Keratinocyte (primary cell): ENCODE measurements around the gene ZNF383. TPM values are rescaled to one million over a fixed set of nuclear protein-coding genes. Genes with fewer than 3 reads are reported as not detected.
"Not testable (repeated sequence)": the region's sequence is repeated elsewhere in the genome, so short reads cannot be mapped to it uniquely, and the experiment has no call there.

Experiments used
- DNase-seq: peaks from one replicate; pipeline ENCODE4 v3.0.0-alpha.2; 2011; ENCODE audit warnings: low read depth, missing footprints, low spot score
- FAIRE-seq: peaks from 2 replicates; lab custom pipeline; 2011; peaks lifted over from hg19 to GRCh38; lab: Jason Lieb, UNC
- H2AFZ ChIP-seq: 2 replicates; pipeline ENCODE4 v1.6.0; 2012; ENCODE audit warnings: low read length, control low read depth, inconsistent platforms; ENCODE audit not compliant: control insufficient read depth
- H3K27ac ChIP-seq: 2 replicates; pipeline ENCODE4 v1.5.1; 2011; ENCODE audit warnings: low read length; ENCODE audit not compliant: control insufficient read depth, insufficient read depth
- H3K27me3 ChIP-seq: 3 replicates; pipeline ENCODE4 v1.6.0; 2011; ENCODE audit warnings: low read length; ENCODE audit not compliant: control insufficient read depth, insufficient read depth; ENCODE audit errors: extremely low read depth
- H3K36me3 ChIP-seq, 2 experiments: 2 replicates in 1 of 2; 3 replicates in 1 of 2; pipeline ENCODE4 v1.5.1; 2011; ENCODE audit warnings: low read length in 2 of 2, mild to moderate bottlenecking in 1 of 2; ENCODE audit not compliant: control insufficient read depth in 2 of 2, insufficient read depth in 2 of 2; ENCODE audit errors: extremely low read depth in 1 of 2
- H3K4me1 ChIP-seq: 3 replicates; pipeline ENCODE4 v1.5.1; 2011; ENCODE audit warnings: low read length; ENCODE audit not compliant: control insufficient read depth, insufficient read depth; ENCODE audit errors: extremely low read depth
- H3K4me2 ChIP-seq: 3 replicates; pipeline ENCODE4 v1.6.0; 2011; ENCODE audit warnings: low read depth, low read length; ENCODE audit not compliant: control insufficient read depth, insufficient read depth; ENCODE audit errors: extremely low read depth
- H3K4me3 ChIP-seq, 3 experiments: fragments of 200-600 bp in 1 of 3; sonication (generic) in 1 of 3; 2 replicates in 2 of 3; 3 replicates in 1 of 3; pipeline ENCODE4 v1.5.1; 2011 to 2016; ENCODE audit warnings: low read length in 3 of 3, mild to moderate bottlenecking in 3 of 3, control low read depth in 2 of 3, inconsistent platforms in 1 of 3, low read depth in 1 of 3, mixed read lengths in 1 of 3, mixed run types in 1 of 3, moderate library complexity in 1 of 3; ENCODE audit not compliant: control insufficient read depth in 2 of 3, insufficient read depth in 2 of 3; ENCODE audit errors: extremely low read depth in 1 of 3
- H3K79me2 ChIP-seq: 2 replicates; pipeline ENCODE4 v1.6.0; 2012; ENCODE audit warnings: low read length; ENCODE audit not compliant: control insufficient read depth, insufficient read depth
- H3K9ac ChIP-seq: 3 replicates; pipeline ENCODE4 v1.6.0; 2011; ENCODE audit warnings: low read length; ENCODE audit not compliant: control insufficient read depth, insufficient read depth; ENCODE audit errors: extremely low read depth
- H3K9me1 ChIP-seq: 3 replicates; pipeline ENCODE4 v1.6.0; 2011; ENCODE audit warnings: low read length; ENCODE audit not compliant: control insufficient read depth, insufficient read depth; ENCODE audit errors: extremely low read depth
- H3K9me3 ChIP-seq: 2 replicates; pipeline ENCODE4 v1.5.1; 2012; ENCODE audit warnings: low read depth, low read length; ENCODE audit not compliant: control insufficient read depth
- H4K20me1 ChIP-seq: 3 replicates; pipeline ENCODE4 v1.6.0; 2011; ENCODE audit warnings: low read length; ENCODE audit not compliant: control insufficient read depth, insufficient read depth; ENCODE audit errors: extremely low read depth
- dilution Hi-C: fragments of 300-500 bp; cut with MboI; formaldehyde crosslinking; loops from one replicate; pipeline ENCODE4 v1.7.0; 2020; ENCODE audit warnings: low sequenced_read_pairs; ENCODE audit not compliant: extremely low pct_ligation_motif_present
- polyA plus RNA-seq, 5 experiments: library from polyadenylated mRNA; depleted of rRNA in 3 of 5; stranded (reverse) in 3 of 5; stranded (forward) in 1 of 5; unstranded in 1 of 5; fragments of >200 nt; gene quantifications; 1 replicate in 1 of 5; 2 replicates in 3 of 5; 3 replicates in 1 of 5; pipeline versions ENCODE4 v1.2.1 to v1.2.3, GENCODE V29; 2011 to 2012; ENCODE audit warnings: missing spikeins in 2 of 5, low read depth in 1 of 5, low replicate concordance in 1 of 5

Gene ZNF383
- polyA plus RNA-seq, 1 donor (not counting 4 experiments of a cell fraction or from before 2014, with no cell fraction given): 5.9 TPM

GRCh38 chr19:37267005-37267404 lies 49.0 kb downstream of the ZNF383 start:
- H3K4me2 ChIP-seq, H3K27ac ChIP-seq, H3K27me3 ChIP-seq, H2AFZ ChIP-seq, H3K79me2 ChIP-seq, FAIRE-seq, DNase-seq, H4K20me1 ChIP-seq, dilution Hi-C loops, H3K4me1 ChIP-seq, H3K36me3 ChIP-seq, H3K9me1 ChIP-seq, H3K9ac ChIP-seq, H3K4me3 ChIP-seq, H3K9me3 ChIP-seq: not testable (repeated sequence)

- H3K9me3 ChIP-seq, H3K27me3 ChIP-seq, dilution Hi-C loops, H4K20me1 ChIP-seq, H3K79me2 ChIP-seq, H3K4me2 ChIP-seq, DNase-seq, FAIRE-seq, H3K36me3 ChIP-seq, H3K27ac ChIP-seq, H2AFZ ChIP-seq, H3K4me3 ChIP-seq, H3K9ac ChIP-seq, H3K9me1 ChIP-seq, H3K4me1 ChIP-seq: not testable (repeated sequence)
Observed at GRCh38 chr19:37267755-37268154, 49.7 kb downstream of the ZNF383 start.

GRCh38 chr19:37280656-37281055 lies 62.6 kb downstream of the ZNF383 start:
- dilution Hi-C loops, H3K4me2 ChIP-seq, H3K4me1 ChIP-seq, H3K27me3 ChIP-seq, H3K36me3 ChIP-seq, H3K9me3 ChIP-seq, H3K79me2 ChIP-seq, H2AFZ ChIP-seq, H4K20me1 ChIP-seq, H3K9ac ChIP-seq, FAIRE-seq, H3K9me1 ChIP-seq, H3K27ac ChIP-seq, H3K4me3 ChIP-seq, DNase-seq: not testable (repeated sequence)

- H4K20me1 ChIP-seq, H2AFZ ChIP-seq, H3K79me2 ChIP-seq, H3K4me3 ChIP-seq, H3K4me1 ChIP-seq, FAIRE-seq, H3K4me2 ChIP-seq, dilution Hi-C loops, H3K27ac ChIP-seq, H3K36me3 ChIP-seq, H3K27me3 ChIP-seq, H3K9me3 ChIP-seq, H3K9ac ChIP-seq, DNase-seq, H3K9me1 ChIP-seq: not testable (repeated sequence)
Observed at GRCh38 chr19:37284020-37284419, 66.0 kb downstream of the ZNF383 start.

- H3K4me1 ChIP-seq, H3K9ac ChIP-seq, H3K79me2 ChIP-seq, H4K20me1 ChIP-seq, H2AFZ ChIP-seq, FAIRE-seq, H3K36me3 ChIP-seq, dilution Hi-C loops, H3K9me3 ChIP-seq, DNase-seq, H3K4me2 ChIP-seq, H3K9me1 ChIP-seq, H3K27me3 ChIP-seq, H3K27ac ChIP-seq, H3K4me3 ChIP-seq: not testable (repeated sequence)
Observed at GRCh38 chr19:37289229-37289628, 71.2 kb downstream of the ZNF383 start.
